ENCODE data around the gene SYTL1.

Gene SYTL1

DNA sequence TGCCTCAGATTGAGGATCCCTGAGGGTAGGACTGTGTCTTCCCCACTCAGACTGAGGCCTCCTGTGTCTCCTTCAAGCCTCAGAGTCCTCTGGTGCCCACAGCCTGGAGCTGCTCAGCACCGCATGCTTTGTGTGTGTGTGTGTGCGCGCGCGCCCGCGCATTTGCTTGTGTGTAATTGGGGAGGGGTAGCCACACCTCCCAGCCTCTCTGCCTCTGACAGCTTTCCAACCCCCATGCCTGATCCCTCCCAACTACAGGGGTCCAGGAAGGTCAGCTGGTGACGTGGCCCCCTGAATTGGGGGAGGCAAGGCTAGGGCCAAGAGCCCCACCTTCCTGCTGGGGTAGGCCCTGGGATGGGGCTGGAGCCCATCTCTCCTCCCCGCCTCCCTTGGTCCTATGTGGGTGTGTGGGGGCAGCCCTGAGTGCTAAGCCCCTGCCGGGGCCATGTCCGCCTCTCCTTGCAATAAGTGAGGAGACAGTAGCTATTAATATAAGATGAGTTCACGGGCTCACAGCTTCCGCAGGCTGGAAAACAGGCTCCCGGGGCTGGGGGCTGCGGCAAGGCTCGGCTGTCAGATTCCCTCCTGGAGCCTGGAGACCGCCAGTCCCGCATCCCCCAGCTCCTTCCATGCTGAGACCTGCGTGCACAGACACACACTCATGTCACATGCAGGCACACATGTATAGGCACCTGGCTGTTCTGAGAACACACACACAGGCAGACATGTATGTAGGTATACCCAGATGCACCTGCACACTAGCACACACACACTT lies 57.6 kb downstream of the SYTL1 start:
- peak overlapping the region; percentile 35 for H2AK5ac ChIP-seq (ENCODE audit: low read length, severe bottlenecking)
- no peak overlapping the region for H3K4ac ChIP-seq (ENCODE audit: low read depth in 1 of 2, low read length in 2 of 2)
- H3K4me3 ChIP-seq (ENCODE audit: insufficient read depth in 1 of 2, low read depth in 1 of 2, low read length in 2 of 2), result no peak overlapping the region
- H3K36me3 ChIP-seq (ENCODE audit: control insufficient read depth in 1 of 2, insufficient read depth in 2 of 2, low read depth in 1 of 2, low read length in 2 of 2), result peaks cover 6 to 8% of the 10 kb centered on the region in 2 experiments
- H3K18ac ChIP-seq (ENCODE audit: low read depth in 1 of 2, low read length in 2 of 2), result peak overlapping the region in 1 of 2 experiments; percentile 46
- no peak for DNase-seq
- H4K8ac ChIP-seq (ENCODE audit: low read length), result no peak overlapping the region
- peak overlapping the region; percentile 66 for H3K9ac ChIP-seq (ENCODE audit: low read length)
- H3K27me3 ChIP-seq (ENCODE audit: control insufficient read depth in 1 of 2, insufficient read depth in 1 of 2, low read length in 2 of 2), result peaks cover 0 to 3% of the 10 kb centered on the region in 2 experiments
- H2BK15ac ChIP-seq (ENCODE audit: low read depth, poor library complexity, severe bottlenecking), result peak overlapping the region; percentile 23
- H3K4me1 ChIP-seq (ENCODE audit: control insufficient read depth, insufficient read depth, low read depth, low read length), result peaks cover 41% of the 10 kb centered on the region
- H3K23ac ChIP-seq (ENCODE audit: low read length in 2 of 2), result peak overlapping the region in 1 of 2 experiments; percentile 10
- peak overlapping the region in 1 of 2 experiments; percentile 62 for H3K14ac ChIP-seq (ENCODE audit: low read length in 2 of 2)
- peak overlapping the region; percentile 18 for H4K91ac ChIP-seq (ENCODE audit: low read length)
- no peak overlapping the region for H2AFZ ChIP-seq (ENCODE audit: low read depth, low read length)
- WGBS, result 90% methylated on average over 13 of the region's 19 CpGs
- no peak overlapping the region for H2BK5ac ChIP-seq (ENCODE audit: low read depth, low read length, poor library complexity, severe bottlenecking)
- H3K27ac ChIP-seq (ENCODE audit: low read length, poor library complexity, severe bottlenecking), result no peak overlapping the region
- peaks cover 6% of the 10 kb centered on the region for H3K79me1 ChIP-seq (replicated peaks; ENCODE audit: low read length, poor library complexity, severe bottlenecking)
- no peaks in the 10 kb centered on the region for H3K9me3 ChIP-seq (ENCODE audit: control insufficient read depth, low read length)
- H3K4me2 ChIP-seq (ENCODE audit: low read length, poor library complexity, severe bottlenecking), result no peak overlapping the region
- H2BK120ac ChIP-seq (ENCODE audit: low read depth, low read length), result no peak overlapping the region
- H2BK12ac ChIP-seq (ENCODE audit: low read length in 2 of 2), result no peak overlapping the region

DNA sequence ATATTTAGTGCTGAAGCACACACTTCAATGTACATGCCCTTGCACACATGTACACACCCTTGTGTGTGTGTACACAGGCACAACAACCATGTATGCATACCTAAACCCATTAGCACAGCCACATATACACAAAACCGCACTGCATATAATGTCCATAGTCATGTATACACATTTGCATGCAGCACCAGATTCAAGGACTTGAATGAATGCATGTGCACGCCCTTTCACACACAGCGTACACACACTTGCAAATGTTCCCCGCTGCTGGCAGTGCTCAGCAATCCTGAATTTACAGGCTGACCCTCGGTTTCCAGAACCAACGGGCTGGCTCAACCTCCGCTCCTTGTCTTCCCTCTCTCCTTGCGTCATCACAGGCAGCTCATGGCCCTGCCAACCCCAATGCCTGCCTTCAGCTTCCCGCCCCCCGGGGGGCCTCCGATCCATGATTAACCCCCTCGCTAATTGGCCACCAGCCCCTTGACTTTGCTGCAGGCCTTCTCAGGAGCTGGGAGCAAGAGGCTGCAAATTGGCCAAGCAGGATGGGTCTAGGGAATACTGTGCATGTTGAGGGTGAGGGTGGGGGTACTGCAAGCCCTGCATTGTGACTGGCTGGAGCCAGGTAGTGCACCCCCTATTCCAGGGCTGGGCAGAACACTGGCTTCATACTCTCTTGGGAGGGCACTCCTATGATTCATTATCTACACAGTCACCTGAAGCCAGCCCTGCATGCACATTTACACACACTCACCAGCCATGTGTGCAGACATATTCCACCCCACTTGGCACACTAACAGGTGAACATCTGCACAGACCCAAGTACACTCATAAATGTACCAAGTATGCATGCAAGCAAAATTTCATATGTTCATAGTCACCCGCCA lies 58.5 kb downstream of the SYTL1 start:
- no peak overlapping the region for H2BK15ac ChIP-seq (ENCODE audit: low read depth, poor library complexity, severe bottlenecking)
- no peak overlapping the region for H3K9ac ChIP-seq (ENCODE audit: low read length)
- H3K79me1 ChIP-seq (replicated peaks; ENCODE audit: low read length, poor library complexity, severe bottlenecking), result peaks cover 4% of the 10 kb centered on the region
- H3K23ac ChIP-seq (ENCODE audit: low read length in 2 of 2), result peak overlapping the region in 1 of 2 experiments; percentile 10
- H3K18ac ChIP-seq (ENCODE audit: low read depth in 1 of 2, low read length in 2 of 2), result peak overlapping the region in 1 of 2 experiments; percentile 46
- H3K14ac ChIP-seq (ENCODE audit: low read length in 2 of 2), result no peak overlapping the region
- no peak overlapping the region for H4K91ac ChIP-seq (ENCODE audit: low read length)
- H3K4me2 ChIP-seq (ENCODE audit: low read length, poor library complexity, severe bottlenecking), result no peak overlapping the region
- DNase-seq, result no peak
- H3K36me3 ChIP-seq (ENCODE audit: control insufficient read depth in 1 of 2, insufficient read depth in 2 of 2, low read depth in 1 of 2, low read length in 2 of 2), result peaks cover 7 to 9% of the 10 kb centered on the region in 2 experiments
- no peak overlapping the region for H2BK120ac ChIP-seq (ENCODE audit: low read depth, low read length)
- no peak overlapping the region for H2BK5ac ChIP-seq (ENCODE audit: low read depth, low read length, poor library complexity, severe bottlenecking)
- no peak overlapping the region for H2AFZ ChIP-seq (ENCODE audit: low read depth, low read length)
- H3K9me3 ChIP-seq (ENCODE audit: control insufficient read depth, low read length), result no peaks in the 10 kb centered on the region
- peaks cover 47% of the 10 kb centered on the region for H3K4me1 ChIP-seq (ENCODE audit: control insufficient read depth, insufficient read depth, low read depth, low read length)
- H3K27ac ChIP-seq (ENCODE audit: low read length, poor library complexity, severe bottlenecking), result no peak overlapping the region
- H3K27me3 ChIP-seq (ENCODE audit: control insufficient read depth in 1 of 2, insufficient read depth in 1 of 2, low read length in 2 of 2), result peaks cover 0 to 3% of the 10 kb centered on the region in 2 experiments
- H4K8ac ChIP-seq (ENCODE audit: low read length), result no peak overlapping the region
- WGBS, result 89% methylated on average over 13 of the region's 13 CpGs
- H3K4ac ChIP-seq (ENCODE audit: low read depth in 1 of 2, low read length in 2 of 2), result no peak overlapping the region
- H3K4me3 ChIP-seq (ENCODE audit: insufficient read depth in 1 of 2, low read depth in 1 of 2, low read length in 2 of 2), result no peak overlapping the region
- no peak overlapping the region for H2AK5ac ChIP-seq (ENCODE audit: low read length, severe bottlenecking)
- H2BK12ac ChIP-seq (ENCODE audit: low read length in 2 of 2), result no peak overlapping the region

- WGBS, result 96% methylated on average over 5 of the region's 5 CpGs
- Histone ChIP-seq H2AK5ac (ENCODE audit: low read length, severe bottlenecking) (no peak overlapping the region), H3K79me1 (replicated peaks; ENCODE audit: low read length, poor library complexity, severe bottlenecking) (peaks cover 4% of the 10 kb centered on the region), H3K23ac (ENCODE audit: low read length in 2 of 2) (no peak overlapping the region), H2BK120ac (ENCODE audit: low read depth, low read length) (no peak overlapping the region), H3K27me3 (ENCODE audit: control insufficient read depth in 1 of 2, insufficient read depth in 1 of 2, low read length in 2 of 2) (peaks cover 0 to 3% of the 10 kb centered on the region in 2 experiments), H3K18ac (ENCODE audit: low read depth in 1 of 2, low read length in 2 of 2) (no peak overlapping the region), H4K8ac (ENCODE audit: low read length) (no peak overlapping the region), H3K27ac (ENCODE audit: low read length, poor library complexity, severe bottlenecking) (no peak overlapping the region), H2BK15ac (ENCODE audit: low read depth, poor library complexity, severe bottlenecking) (no peak overlapping the region), H3K4me1 (ENCODE audit: control insufficient read depth, insufficient read depth, low read depth, low read length) (peaks cover 46% of the 10 kb centered on the region), H2AFZ (ENCODE audit: low read depth, low read length) (no peak overlapping the region), H3K14ac (ENCODE audit: low read length in 2 of 2) (no peak overlapping the region), H3K9me3 (ENCODE audit: control insufficient read depth, low read length) (no peaks in the 10 kb centered on the region), H3K36me3 (ENCODE audit: control insufficient read depth in 1 of 2, insufficient read depth in 2 of 2, low read depth in 1 of 2, low read length in 2 of 2) (peaks cover 7 to 9% of the 10 kb centered on the region in 2 experiments), H4K91ac (ENCODE audit: low read length) (no peak overlapping the region), H2BK12ac (ENCODE audit: low read length in 2 of 2) (no peak overlapping the region), H2BK5ac (ENCODE audit: low read depth, low read length, poor library complexity, severe bottlenecking) (no peak overlapping the region), H3K4me3 (ENCODE audit: insufficient read depth in 1 of 2, low read depth in 1 of 2, low read length in 2 of 2) (no peak overlapping the region), H3K9ac (ENCODE audit: low read length) (peak overlapping the region; percentile 17), H3K4ac (ENCODE audit: low read depth in 1 of 2, low read length in 2 of 2) (no peak overlapping the region), H3K4me2 (ENCODE audit: low read length, poor library complexity, severe bottlenecking) (no peak overlapping the region)
- no peak for DNase-seq
These were observed 59.1 kb downstream of the SYTL1 start for GRCh38 chr1:27400963-27401341.

GRCh38 chr1:27402349-27402754 lies 60.5 kb downstream of the SYTL1 start:
- Histone ChIP-seq H3K4me3 (ENCODE audit: insufficient read depth in 1 of 2, low read depth in 1 of 2, low read length in 2 of 2) (no peak overlapping the region), H2BK15ac (ENCODE audit: low read depth, poor library complexity, severe bottlenecking) (no peak overlapping the region), H2AK5ac (ENCODE audit: low read length, severe bottlenecking) (peak overlapping the region; percentile 72), H3K23ac (ENCODE audit: low read length in 2 of 2) (no peak overlapping the region), H4K91ac (ENCODE audit: low read length) (peak overlapping the region; percentile 4), H3K4me2 (ENCODE audit: low read length, poor library complexity, severe bottlenecking) (no peak overlapping the region), H2BK12ac (ENCODE audit: low read length in 2 of 2) (peak overlapping the region; percentile 8 to 23), H4K8ac (ENCODE audit: low read length) (peak overlapping the region; percentile 70), H3K14ac (ENCODE audit: low read length in 2 of 2) (no peak overlapping the region), H3K79me1 (replicated peaks; ENCODE audit: low read length, poor library complexity, severe bottlenecking) (peaks cover 4% of the 10 kb centered on the region), H3K18ac (ENCODE audit: low read depth in 1 of 2, low read length in 2 of 2) (peak overlapping the region; percentile 16 to 71), H3K27me3 (ENCODE audit: control insufficient read depth in 1 of 2, insufficient read depth in 1 of 2, low read length in 2 of 2) (peaks cover 0 to 3% of the 10 kb centered on the region in 2 experiments), H3K4me1 (ENCODE audit: control insufficient read depth, insufficient read depth, low read depth, low read length) (peaks cover 51% of the 10 kb centered on the region), H2BK120ac (ENCODE audit: low read depth, low read length) (no peak overlapping the region), H3K36me3 (ENCODE audit: control insufficient read depth in 1 of 2, insufficient read depth in 2 of 2, low read depth in 1 of 2, low read length in 2 of 2) (peaks cover 19 to 20% of the 10 kb centered on the region in 2 experiments), H2BK5ac (ENCODE audit: low read depth, low read length, poor library complexity, severe bottlenecking) (no peak overlapping the region), H3K9ac (ENCODE audit: low read length) (peak overlapping the region; percentile 67), H3K27ac (ENCODE audit: low read length, poor library complexity, severe bottlenecking) (peak overlapping the region; percentile 69), H2AFZ (ENCODE audit: low read depth, low read length) (no peak overlapping the region), H3K4ac (ENCODE audit: low read depth in 1 of 2, low read length in 2 of 2) (no peak overlapping the region), H3K9me3 (ENCODE audit: control insufficient read depth, low read length) (no peaks in the 10 kb centered on the region)
- DNase-seq, result peak; percentile 55
- WGBS, result 83% methylated on average over 8 of the region's 8 CpGs
